Measurements from ENCODE around the gene EHBP1L1. TPM values are rescaled to one million over a fixed set of nuclear protein-coding genes. Genes with fewer than 3 reads are reported as not detected.
A peak's percentile ranks its signal among the peaks of the same experiment; 100 is the strongest.

Gene EHBP1L1
- total and polyA plus RNA-seq, 4 donors = 49.8 to 154 (median 91.8) TPM

DNA sequence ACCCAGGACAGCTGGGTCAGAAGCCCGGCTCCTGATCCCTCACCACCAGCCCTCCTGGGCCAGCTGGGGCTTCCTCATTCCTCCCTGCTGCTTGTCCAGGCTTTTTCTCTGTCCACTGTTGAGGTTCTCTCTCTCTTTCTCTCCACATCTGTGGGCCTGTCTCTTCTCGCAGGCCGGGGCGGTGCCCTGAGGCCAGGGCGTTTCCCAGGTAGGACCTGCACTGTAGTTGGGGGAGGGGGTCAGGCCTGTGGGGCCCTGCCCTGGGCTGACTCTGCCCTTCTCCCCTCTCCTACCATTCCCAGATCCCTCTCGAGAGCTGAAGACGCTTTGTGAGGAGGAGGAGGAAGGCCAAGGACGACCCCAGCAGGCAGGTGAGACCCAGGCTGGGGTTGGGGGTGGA, 4.9 kb downstream of the EHBP1L1 start:
- peaks cover 0 to 23% (median 3%) of the 10 kb centered on the region in 5 donors for H3K4me1 ChIP-seq (ENCODE audit: control insufficient read depth in 5 of 5, insufficient read depth in 5 of 5, low read length in 5 of 5)
- H3K36me3 ChIP-seq (ENCODE audit: control insufficient read depth in 4 of 4, insufficient read depth in 4 of 4, low read length in 4 of 4) = peaks cover 0 to 48% (median 10%) of the 10 kb centered on the region in 4 donors
- H3K27ac ChIP-seq (ENCODE audit: low read depth in 1 of 2, low read length in 1 of 2) = no peak overlapping the region
- no peak overlapping the region for H3K9ac ChIP-seq (ENCODE audit: insufficient read depth in 1 of 2, low read length in 2 of 2)
- ATAC-seq (ENCODE audit: insufficient read depth, low FRiP score) (no peak), DNase-seq (no peak)
- WGBS, 2 donors = 94% methylated on average over 7 to 8 of the region's 8 CpGs
- no peak for TF ChIP-seq CTCF (IDR thresholded peaks at IDR 0.05; ENCODE audit: control extremely low read depth, extremely low read depth)
- H3K4me3 ChIP-seq = no peak overlapping the region
- peaks cover 0 to 15% (median 3%) of the 10 kb centered on the region in 3 donors for H3K27me3 ChIP-seq (ENCODE audit: control insufficient read depth in 3 of 3, insufficient read depth in 3 of 3, low read length in 2 of 3)
- H3K9me3 ChIP-seq (ENCODE audit: control insufficient read depth in 4 of 4, insufficient read depth in 3 of 4, low read length in 3 of 4) = peaks cover 0 to 3% (median 0%) of the 10 kb centered on the region in 4 donors

DNA sequence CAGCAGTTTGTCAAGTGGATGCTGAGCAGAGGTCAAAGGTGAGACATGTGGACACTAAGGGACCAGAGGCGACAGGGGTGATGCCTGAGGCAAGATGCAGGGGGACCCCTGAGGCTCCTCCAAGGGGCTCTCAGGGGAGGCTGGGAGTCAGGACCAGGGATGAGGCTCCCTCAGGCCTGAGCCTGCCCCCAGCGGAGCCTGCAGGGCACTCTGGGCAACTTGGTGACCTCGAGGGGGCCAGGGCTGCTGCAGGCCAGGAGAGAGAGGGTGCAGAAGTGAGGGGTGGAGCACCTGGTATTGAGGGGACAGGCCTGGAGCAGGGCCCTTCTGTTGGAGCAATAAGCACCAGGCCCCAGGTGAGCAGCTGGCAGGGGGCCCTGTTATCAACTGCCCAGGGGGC, 6.1 kb downstream of the EHBP1L1 start:
- H3K4me3 ChIP-seq = no peak overlapping the region
- H3K9ac ChIP-seq (ENCODE audit: insufficient read depth in 1 of 2, low read length in 2 of 2) = no peak overlapping the region
- WGBS, 2 donors = 87 to 91% methylated on average over 3 of the region's 3 CpGs
- H3K27me3 ChIP-seq (ENCODE audit: control insufficient read depth in 3 of 3, insufficient read depth in 3 of 3, low read length in 2 of 3) = peaks cover 0 to 15% (median 3%) of the 10 kb centered on the region in 3 donors
- no peak for ATAC-seq (ENCODE audit: insufficient read depth, low FRiP score)
- H3K4me1 ChIP-seq (ENCODE audit: control insufficient read depth in 5 of 5, insufficient read depth in 5 of 5, low read length in 5 of 5) = peaks cover 0 to 15% (median 1%) of the 10 kb centered on the region in 5 donors
- H3K36me3 ChIP-seq (ENCODE audit: control insufficient read depth in 4 of 4, insufficient read depth in 4 of 4, low read length in 4 of 4) = peaks cover 0 to 54% (median 13%) of the 10 kb centered on the region in 4 donors
- H3K27ac ChIP-seq (ENCODE audit: low read depth in 1 of 2, low read length in 1 of 2) = peak overlapping the region in 1 of 2 donors; percentile 12
- DNase-seq = no peak
- TF ChIP-seq CTCF (IDR thresholded peaks at IDR 0.05; ENCODE audit: control extremely low read depth, extremely low read depth) = no peak
- peaks cover 0 to 3% (median 0%) of the 10 kb centered on the region in 4 donors for H3K9me3 ChIP-seq (ENCODE audit: control insufficient read depth in 4 of 4, insufficient read depth in 3 of 4, low read length in 3 of 4)

DNA sequence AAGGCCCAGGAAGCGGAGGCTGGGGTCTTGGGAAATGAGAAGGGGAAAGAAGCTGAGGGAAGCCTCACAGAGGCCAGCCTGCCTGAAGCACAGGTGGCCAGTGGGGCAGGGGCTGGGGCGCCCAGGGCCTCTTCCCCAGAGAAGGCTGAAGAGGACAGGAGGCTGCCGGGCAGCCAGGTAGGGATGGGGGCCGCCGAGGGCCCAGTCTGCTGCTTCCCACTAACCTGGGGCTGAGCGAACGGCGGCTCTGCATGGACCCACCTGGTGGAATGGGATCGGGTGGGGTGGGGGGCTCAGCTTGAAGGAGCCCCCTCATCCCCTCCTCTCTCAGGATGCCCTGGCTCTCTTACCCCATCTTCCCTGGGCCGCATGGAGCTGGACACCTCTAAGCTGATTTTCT, 7.7 kb downstream of the EHBP1L1 start:
- 83 to 96% methylated on average over 6 to 10 of the region's 10 CpGs for WGBS, 2 donors
- DNase-seq (no peak), ATAC-seq (ENCODE audit: insufficient read depth, low FRiP score) (no peak)
- Histone ChIP-seq H3K27me3 (ENCODE audit: control insufficient read depth in 3 of 3, insufficient read depth in 3 of 3, low read length in 2 of 3) (peaks cover 0 to 15% (median 3%) of the 10 kb centered on the region in 3 donors), H3K36me3 (ENCODE audit: control insufficient read depth in 4 of 4, insufficient read depth in 4 of 4, low read length in 4 of 4) (peaks cover 0 to 53% (median 15%) of the 10 kb centered on the region in 4 donors), H3K27ac (ENCODE audit: low read depth in 1 of 2, low read length in 1 of 2) (no peak overlapping the region), H3K9me3 (ENCODE audit: control insufficient read depth in 4 of 4, insufficient read depth in 3 of 4, low read length in 3 of 4) (peaks cover 0 to 3% (median 0%) of the 10 kb centered on the region in 4 donors), H3K9ac (ENCODE audit: insufficient read depth in 1 of 2, low read length in 2 of 2) (no peak overlapping the region), H3K4me3 (no peak overlapping the region), H3K4me1 (ENCODE audit: control insufficient read depth in 5 of 5, insufficient read depth in 5 of 5, low read length in 5 of 5) (peaks cover 0 to 4% (median 0%) of the 10 kb centered on the region in 5 donors)
- no peak for TF ChIP-seq CTCF (IDR thresholded peaks at IDR 0.05; ENCODE audit: control extremely low read depth, extremely low read depth)

DNA sequence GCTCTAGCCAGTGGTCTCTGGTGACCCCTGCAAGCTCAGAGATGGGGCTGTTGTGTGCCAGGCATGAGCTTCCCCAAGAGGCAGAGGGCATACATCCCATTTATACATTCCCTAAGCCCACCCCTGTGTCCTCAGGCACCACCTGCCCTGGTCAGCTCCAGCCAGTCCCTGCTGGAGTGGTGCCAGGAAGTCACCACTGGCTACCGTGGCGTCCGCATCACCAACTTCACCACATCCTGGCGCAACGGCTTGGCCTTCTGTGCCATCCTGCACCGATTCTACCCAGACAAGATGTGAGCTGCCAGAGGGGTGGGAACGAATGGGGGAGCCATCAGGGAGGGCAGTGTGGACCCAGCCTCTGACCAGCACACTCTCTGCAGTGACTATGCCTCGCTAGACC, 8.3 kb downstream of the EHBP1L1 start:
- Histone ChIP-seq H3K27me3 (ENCODE audit: control insufficient read depth in 3 of 3, insufficient read depth in 3 of 3, low read length in 2 of 3) (peaks cover 0 to 15% (median 3%) of the 10 kb centered on the region in 3 donors), H3K9me3 (ENCODE audit: control insufficient read depth in 4 of 4, insufficient read depth in 3 of 4, low read length in 3 of 4) (peaks cover 0 to 3% (median 0%) of the 10 kb centered on the region in 4 donors), H3K27ac (ENCODE audit: low read depth in 1 of 2, low read length in 1 of 2) (no peak overlapping the region), H3K9ac (ENCODE audit: insufficient read depth in 1 of 2, low read length in 2 of 2) (no peak overlapping the region), H3K4me1 (ENCODE audit: control insufficient read depth in 5 of 5, insufficient read depth in 5 of 5, low read length in 5 of 5) (peaks cover 0 to 4% (median 0%) of the 10 kb centered on the region in 5 donors), H3K36me3 (ENCODE audit: control insufficient read depth in 4 of 4, insufficient read depth in 4 of 4, low read length in 4 of 4) (peaks cover 0 to 53% (median 15%) of the 10 kb centered on the region in 4 donors), H3K4me3 (no peak overlapping the region)
- ATAC-seq (ENCODE audit: insufficient read depth, low FRiP score) (no peak), DNase-seq (no peak)
- WGBS, 2 donors = 71 to 82% methylated on average over 8 of the region's 8 CpGs
- TF ChIP-seq CTCF (IDR thresholded peaks at IDR 0.05; ENCODE audit: control extremely low read depth, extremely low read depth) = no peak
